ENCODE data around the gene HOXD13. TPM values are rescaled to one million over a fixed set of nuclear protein-coding genes. Genes with fewer than 3 reads are reported as not detected.

Gene HOXD13
- total RNA-seq, 1 experiment from 2014 or later, result not detected

GRCh38 chr2:176128172-176128981 is 35.9 kb downstream of the HOXD13 start:
- intact Hi-C loops (cut with micrococcal nuclease), result loop anchor here (5.0 kb wide), 1 partner anchor 1034 kb away; no protein-coding TSS in a partner anchor
- no peak for DNase-seq (ENCODE audit: unreplicated experiment)
- Mint-ChIP-seq H3K9me3 (ENCODE audit: unreplicated experiment) (no peaks in the 10 kb centered on the region), H3K27ac (ENCODE audit: low read depth, unreplicated experiment) (no peak overlapping the region), H3K4me3 (ENCODE audit: unreplicated experiment) (no peak overlapping the region), H3K36me3 (ENCODE audit: insufficient read depth, unreplicated experiment) (no peaks in the 10 kb centered on the region), H3K27me3 (ENCODE audit: insufficient read depth, unreplicated experiment) (peaks cover 11% of the 10 kb centered on the region), H3K4me1 (ENCODE audit: insufficient read depth, unreplicated experiment) (no peaks in the 10 kb centered on the region)
- CTCF ChIA-PET, result interaction anchor here (0.5 to 4.4 kb wide), 27 partner anchors 9 to 1630 kb away, joined by 3 to 100 read pairs (median 5); no protein-coding TSS in a partner anchor
- POLR2A ChIA-PET, result interaction anchor here (1.7 to 2.7 kb wide), 2 partner anchors 523 to 525 kb away, joined by 4 to 13 read pairs; no protein-coding TSS in a partner anchor
- no peak for TF ChIP-seq CTCF (IDR thresholded peaks at IDR 0.05; ENCODE audit: unreplicated experiment)
- BruUV-seq (replicated peaks), result no TSS peak

- intact Hi-C loops (cut with micrococcal nuclease), result loop anchor here (5.0 kb wide), 1 partner anchor 1033 kb away; no protein-coding TSS in a partner anchor
- no peak within 1 kb of the TSS for H3K27ac Mint-ChIP-seq (ENCODE audit: low read depth, unreplicated experiment)
- peaks cover 3% of the 10 kb centered on the region for H3K27me3 Mint-ChIP-seq (ENCODE audit: insufficient read depth, unreplicated experiment)
- no peaks in the 10 kb centered on the region for H3K4me1 Mint-ChIP-seq (ENCODE audit: insufficient read depth, unreplicated experiment)
- POLR2A ChIA-PET, result no interaction called here
- H3K4me3 Mint-ChIP-seq (ENCODE audit: unreplicated experiment), result no peak within 1 kb of the TSS
- no TSS peak for BruUV-seq (replicated peaks)
- CTCF ChIA-PET, result interaction anchor here (3.1 to 4.4 kb wide), 4 partner anchors 11 to 1019 kb away, joined by 25 to 100 read pairs (median 50); no protein-coding TSS in a partner anchor
- no peak for DNase-seq (ENCODE audit: unreplicated experiment)
- no peaks in the 10 kb centered on the region for H3K9me3 Mint-ChIP-seq (ENCODE audit: unreplicated experiment)
- no peaks in the 10 kb centered on the region for H3K36me3 Mint-ChIP-seq (ENCODE audit: insufficient read depth, unreplicated experiment)
- no peak for TF ChIP-seq CTCF (IDR thresholded peaks at IDR 0.05; ENCODE audit: unreplicated experiment)
These were observed 36.7 kb downstream of the HOXD13 start, which contains the start of gene HOXD8 for GRCh38 chr2:176128982-176129796. HOXD8 (plus strand) TSS chr2:176129705; CDS start chr2:176130367, 662 bp downstream.

- no peak for TF ChIP-seq CTCF (IDR thresholded peaks at IDR 0.05; ENCODE audit: unreplicated experiment)
- ChIA-PET POLR2A (no interaction called here), CTCF (interaction anchor here (4.3 kb wide), 1 partner anchor 1019 kb away, joined by 27 read pairs; no protein-coding TSS in a partner anchor)
- no peaks in the 10 kb centered on the region for H3K4me1 Mint-ChIP-seq (ENCODE audit: insufficient read depth, unreplicated experiment)
- no peak overlapping the region for H3K27ac Mint-ChIP-seq (ENCODE audit: low read depth, unreplicated experiment)
- H3K4me3 Mint-ChIP-seq (ENCODE audit: unreplicated experiment), result no peak overlapping the region
- H3K9me3 Mint-ChIP-seq (ENCODE audit: unreplicated experiment), result no peaks in the 10 kb centered on the region
- no TSS peak for BruUV-seq (replicated peaks)
- no peaks in the 10 kb centered on the region for H3K36me3 Mint-ChIP-seq (ENCODE audit: insufficient read depth, unreplicated experiment)
- intact Hi-C loops (cut with micrococcal nuclease), result loop anchor here (5.0 kb wide), 1 partner anchor 1033 kb away; no protein-coding TSS in a partner anchor
- no peaks in the 10 kb centered on the region for H3K27me3 Mint-ChIP-seq (ENCODE audit: insufficient read depth, unreplicated experiment)
- DNase-seq (ENCODE audit: unreplicated experiment), result no peak
These were observed 37.3 kb downstream of the HOXD13 start for GRCh38 chr2:176129813-176130146.
